Measurements from ENCODE around the gene CHPF2.

Gene CHPF2

GRCh38 chr7:151206914-151207313, 25.4 kb upstream of the CHPF2 start:
- DNase-seq (ENCODE audit: low read depth): no peak

- no peak for DNase-seq (ENCODE audit: low read depth)
Observed at GRCh38 chr7:151207315-151207714, 25.0 kb upstream of the CHPF2 start.

DNA sequence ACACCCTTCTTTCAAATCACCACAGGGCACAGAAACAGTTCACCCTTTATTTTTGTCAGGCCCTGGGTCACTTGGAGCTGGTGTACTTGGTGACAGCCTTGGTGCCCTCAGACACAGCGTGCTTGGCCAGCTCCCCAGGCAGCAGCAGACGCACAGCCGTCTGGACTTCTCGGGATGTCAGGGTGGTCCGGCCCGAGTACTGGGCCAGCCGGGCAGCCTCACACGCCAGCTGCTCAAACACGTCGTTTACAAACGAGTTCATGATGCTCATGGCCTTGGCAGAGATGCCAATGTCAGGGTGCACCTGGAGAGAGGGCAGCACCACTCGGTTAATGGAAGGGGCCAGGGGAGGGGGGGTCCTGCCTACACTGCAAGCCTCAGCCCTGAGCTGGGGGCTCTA, 24.5 kb upstream of the CHPF2 start:
- DNase-seq (ENCODE audit: low read depth): no peak

DNA sequence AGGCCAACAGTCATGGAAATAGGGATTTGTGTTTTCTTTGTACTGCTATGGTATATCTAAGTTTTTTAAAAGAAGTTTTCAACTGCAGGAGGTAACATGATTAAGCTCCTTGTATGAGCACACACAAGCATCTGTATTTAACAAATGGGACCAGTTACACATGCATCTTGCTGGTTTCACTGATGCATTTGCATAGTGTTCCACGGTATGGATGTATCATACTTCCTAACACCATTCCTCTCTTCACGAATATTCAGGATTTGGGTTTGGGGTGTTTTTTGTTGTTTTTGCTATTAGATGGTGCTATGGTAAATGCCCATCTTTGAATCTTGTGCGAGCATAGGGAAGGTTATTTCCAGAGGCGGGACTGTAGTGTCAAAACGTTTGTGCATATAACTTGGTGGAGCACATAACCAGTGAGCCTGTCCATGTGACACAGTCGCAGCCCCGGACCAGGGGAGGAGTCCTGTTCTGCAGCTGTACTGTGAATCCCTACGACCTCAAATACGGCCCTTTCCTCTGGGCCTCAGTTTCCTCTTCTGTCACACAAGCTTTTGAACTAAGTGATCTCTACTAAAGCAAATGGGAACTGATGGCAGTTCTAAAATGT, 23.9 kb upstream of the CHPF2 start:
- DNase-seq (ENCODE audit: low read depth): no peak

GRCh38 chr7:151209588-151209987, 22.7 kb upstream of the CHPF2 start:
- no peak for DNase-seq (ENCODE audit: low read depth)

DNA sequence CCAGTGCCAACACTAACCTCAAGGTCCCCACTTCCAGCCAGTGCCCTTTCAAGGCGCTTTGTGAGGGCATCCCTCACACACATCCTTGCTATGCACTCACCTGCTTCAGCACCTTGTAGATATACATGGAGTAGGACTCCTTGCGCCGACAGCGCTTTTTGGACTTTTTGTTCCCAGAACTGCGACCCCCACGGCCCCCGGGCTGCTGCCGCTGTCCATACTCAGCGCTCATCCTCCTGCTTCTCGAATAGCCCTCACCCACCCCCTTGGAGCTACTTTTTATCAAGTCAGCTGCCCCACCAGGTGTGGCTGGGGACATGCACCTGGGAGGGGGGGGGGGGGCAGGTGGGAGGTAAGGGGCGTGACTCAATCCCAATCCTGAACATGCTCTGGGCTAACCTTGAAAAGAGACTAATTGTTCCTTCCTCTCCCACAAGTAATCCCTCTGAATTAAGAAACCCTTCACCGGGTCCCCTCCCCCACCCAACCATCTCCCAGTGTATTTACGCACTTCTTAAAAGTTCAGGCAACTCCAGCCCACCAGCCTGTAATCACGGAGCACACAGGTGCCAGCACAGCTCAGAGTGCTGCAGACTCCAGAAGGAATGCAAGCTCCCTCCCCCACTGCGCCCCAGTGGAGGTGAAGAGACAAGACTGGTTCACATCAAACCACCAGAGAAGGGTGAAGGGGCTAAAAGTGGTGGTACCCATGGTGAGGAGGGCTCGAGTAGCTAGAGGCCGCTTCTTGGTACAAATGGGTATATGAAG, 22.0 kb upstream of the CHPF2 start, which contains the start of gene H2BK1:
H2BK1 (minus strand) TSS at position 402 of the 768 bp plus-strand sequence; CDS start at position 232, 170 bp downstream.
- DNase-seq (ENCODE audit: low read depth): no peak

DNA sequence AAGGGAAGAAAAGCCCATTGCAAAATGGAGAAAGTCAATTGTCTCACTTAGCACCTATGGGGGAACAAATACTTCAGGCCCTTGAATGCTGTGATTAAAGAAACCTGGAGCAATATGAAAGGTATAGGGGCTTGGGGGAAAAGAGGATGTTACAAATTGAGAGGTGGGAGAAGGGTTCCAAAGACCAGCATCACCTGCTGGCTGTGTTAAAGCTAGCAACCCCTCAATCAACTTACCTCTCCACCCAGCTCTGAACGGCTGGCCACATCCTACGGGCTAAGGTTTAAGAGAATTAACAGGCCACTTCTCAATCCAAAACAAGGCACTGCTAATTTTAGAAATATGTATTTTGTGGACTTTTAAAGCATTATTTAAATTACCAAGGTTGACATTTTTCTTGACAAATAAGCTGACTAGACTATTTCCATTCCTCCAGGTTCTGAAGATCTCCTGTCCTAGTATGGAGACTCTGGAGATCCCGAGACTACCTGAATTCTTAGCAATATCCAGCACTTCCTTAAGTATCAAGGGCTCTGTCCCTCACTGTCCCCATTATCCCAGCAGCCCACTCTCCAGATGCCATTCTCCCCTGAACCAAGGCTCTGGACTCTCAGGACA, 21.0 kb upstream of the CHPF2 start:
- DNase-seq (ENCODE audit: low read depth): no peak

DNA sequence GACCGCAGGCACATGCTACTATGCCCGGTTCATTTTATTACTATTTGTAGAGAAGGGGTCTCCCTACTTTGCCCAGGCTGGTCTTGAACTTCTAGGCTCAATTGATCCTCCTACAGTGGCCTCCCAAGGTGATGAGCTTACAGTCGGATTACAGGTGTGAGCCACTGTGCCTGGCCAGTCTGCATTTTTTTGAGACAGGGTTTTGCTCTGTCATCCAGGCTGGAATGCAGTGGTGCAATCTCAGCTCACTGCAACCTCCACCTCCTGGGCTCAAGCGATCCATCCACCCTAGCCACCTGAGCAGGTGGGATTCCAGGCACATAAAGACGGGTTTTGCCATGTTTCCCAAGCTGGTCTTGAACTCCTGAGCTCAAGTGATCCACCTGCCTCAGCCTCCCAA, 19.7 kb upstream of the CHPF2 start:
- DNase-seq (ENCODE audit: low read depth): no peak

GRCh38 chr7:151213826-151214225, 18.5 kb upstream of the CHPF2 start:
- DNase-seq (ENCODE audit: low read depth): no peak

GRCh38 chr7:151215396-151215795, 16.9 kb upstream of the CHPF2 start:
- no peak for DNase-seq (ENCODE audit: low read depth)

GRCh38 chr7:151218170-151218569, 14.1 kb upstream of the CHPF2 start:
- no peak for DNase-seq (ENCODE audit: low read depth)

GRCh38 chr7:151223728-151224127, 8.6 kb upstream of the CHPF2 start:
- no peak for DNase-seq (ENCODE audit: low read depth)

- no peak for DNase-seq (ENCODE audit: low read depth)
Observed at GRCh38 chr7:151225948-151226510, 6.3 kb upstream of the CHPF2 start.

DNA sequence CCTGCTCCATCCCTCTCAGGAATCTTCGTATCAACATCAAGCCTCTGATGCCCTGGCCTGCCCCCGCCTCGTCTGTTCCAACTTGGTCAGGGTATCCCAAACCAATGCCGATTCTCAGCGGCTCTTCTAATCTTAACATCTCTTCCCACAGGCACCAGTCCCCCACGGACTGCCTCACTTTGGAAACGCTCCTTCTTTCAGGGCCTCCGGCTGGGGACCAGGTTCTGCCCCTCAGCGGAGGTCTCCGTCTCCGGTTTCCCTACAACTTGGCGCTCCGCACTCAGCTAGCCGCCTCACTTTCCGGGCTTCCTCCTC, 5.8 kb upstream of the CHPF2 start:
- DNase-seq (ENCODE audit: low read depth): no peak

DNA sequence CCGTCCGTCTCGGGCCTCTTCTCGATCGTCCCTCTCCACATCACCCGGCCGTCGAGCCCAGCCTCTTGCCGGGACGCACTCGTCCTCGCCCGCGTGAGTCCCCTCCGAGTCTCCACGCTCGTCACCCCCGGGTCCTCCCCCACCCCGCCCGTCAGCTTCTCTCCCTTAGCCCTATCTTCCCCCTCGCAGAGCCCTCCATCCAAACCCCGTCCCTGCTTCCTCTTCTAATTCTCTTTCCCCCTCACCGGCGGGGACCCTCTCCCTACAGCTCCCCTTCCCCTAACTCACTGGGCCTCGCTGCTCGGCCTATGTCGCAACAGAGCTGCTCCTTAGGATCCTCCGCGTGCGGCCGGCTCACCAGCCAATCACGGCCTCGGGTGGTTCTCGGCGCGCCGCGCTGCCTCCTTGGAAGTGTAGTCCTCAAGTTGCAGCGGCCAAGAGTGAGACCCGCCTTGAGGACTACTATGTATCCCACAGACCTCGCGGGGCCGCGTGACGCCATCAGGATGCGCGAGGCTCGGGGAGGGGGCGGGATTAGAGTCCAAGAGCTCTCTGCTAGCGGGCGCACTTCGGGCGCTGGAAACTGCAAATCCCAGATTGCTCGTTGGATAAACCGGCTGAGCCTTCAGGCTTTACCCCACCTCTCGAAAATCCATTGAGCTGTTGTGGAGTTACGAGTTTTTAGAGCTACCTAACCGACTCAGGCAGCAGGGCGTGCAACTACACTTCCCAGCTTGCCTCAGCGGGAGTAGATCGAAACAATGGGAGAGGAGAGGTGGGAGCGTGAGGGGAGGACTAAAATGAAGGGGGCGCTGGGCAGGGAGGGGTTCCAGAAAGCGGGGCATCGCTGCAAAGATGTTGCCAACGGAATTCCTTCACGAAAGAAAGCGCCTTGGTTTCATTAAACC, 5.2 kb upstream of the CHPF2 start, which contains the start of gene ABCF2:
ABCF2 (minus strand) TSS at position 331 of the 908 bp plus-strand sequence. CDS start 747 bp downstream, outside the sequence.
- DNase-seq (ENCODE audit: low read depth): peak; percentile 97

DNA sequence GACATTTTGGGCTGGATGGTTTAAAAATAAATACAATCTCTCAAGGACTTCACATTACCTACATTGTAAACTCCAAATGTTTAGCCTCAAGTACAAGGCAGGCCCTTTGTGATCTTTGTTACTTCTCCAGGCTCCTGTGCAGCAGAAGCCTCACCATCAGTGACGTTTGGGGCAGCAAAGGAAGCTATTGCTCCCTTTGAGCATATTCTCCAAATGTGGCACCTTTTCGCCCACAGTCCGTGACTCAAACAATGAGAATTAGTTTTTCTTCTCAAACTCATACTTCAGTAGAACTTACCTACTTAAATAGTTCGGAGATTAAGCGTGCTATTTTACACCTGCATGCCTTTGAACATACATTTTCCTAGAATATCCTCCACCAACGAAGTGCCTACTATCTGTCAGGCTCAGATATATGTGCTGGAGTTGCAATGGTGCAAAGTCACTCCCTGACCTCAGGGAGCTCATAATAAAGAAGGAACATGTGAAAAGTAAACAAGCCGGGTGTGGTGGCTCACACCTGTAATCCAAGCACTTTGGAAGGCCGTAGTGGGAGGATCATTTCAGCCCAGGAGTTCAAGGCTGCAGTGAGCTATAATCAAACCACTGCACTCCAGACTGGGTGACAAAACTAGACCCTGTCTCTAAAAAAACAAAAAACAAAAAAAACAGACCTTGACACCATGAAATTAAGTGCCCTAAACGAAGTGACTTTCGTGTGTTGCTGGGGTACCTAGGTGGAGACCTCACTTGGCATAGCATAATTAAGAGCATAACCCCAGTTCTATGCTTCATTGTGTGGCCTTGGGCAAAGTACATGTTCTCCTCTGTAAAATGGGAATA, 4.0 kb upstream of the CHPF2 start:
- no peak for DNase-seq (ENCODE audit: low read depth)

GRCh38 chr7:151229249-151229648, 3.0 kb upstream of the CHPF2 start:
- DNase-seq (ENCODE audit: low read depth): no peak

- DNase-seq (ENCODE audit: low read depth): no peak
Observed at GRCh38 chr7:151231080-151231479, 1.2 kb upstream of the CHPF2 start.

DNA sequence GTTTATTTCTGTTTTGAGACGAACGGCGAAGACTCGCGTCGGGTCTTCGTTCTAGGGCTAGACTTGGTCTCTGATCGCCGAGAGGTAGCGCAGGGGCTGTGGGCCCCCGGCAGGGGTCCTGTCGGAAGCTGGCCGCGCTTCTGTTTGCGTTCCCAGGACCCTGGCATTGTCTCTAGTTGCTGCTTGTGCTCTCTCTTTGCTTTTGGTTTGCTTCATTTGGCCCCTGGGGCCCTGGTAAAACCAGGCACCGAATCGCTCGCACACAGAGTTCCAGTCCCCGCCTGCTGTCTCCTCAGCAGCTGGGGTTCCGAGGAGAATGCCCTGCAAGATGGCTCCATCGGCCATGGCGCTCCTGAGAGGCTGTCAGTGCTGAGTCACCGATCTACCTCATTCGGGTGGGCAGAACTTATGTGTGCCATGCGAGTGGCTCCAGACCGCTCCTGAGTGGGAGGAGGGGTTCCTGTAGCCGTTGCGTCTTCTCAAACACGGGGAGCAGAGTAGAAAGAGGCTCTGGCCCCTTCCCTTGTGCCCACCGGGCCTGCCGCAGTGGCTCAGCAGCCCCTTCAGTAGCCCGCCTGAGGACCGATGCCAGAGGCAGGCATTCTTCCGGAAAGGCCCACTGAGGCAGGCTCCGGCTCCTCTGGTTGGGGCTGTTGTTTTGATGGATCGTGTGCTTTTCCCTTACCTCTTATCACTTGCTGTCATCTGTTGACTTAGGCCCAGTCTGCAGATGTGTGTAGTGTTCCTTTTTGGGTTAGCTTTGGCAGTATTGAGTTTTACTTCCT, 826 bp downstream of the CHPF2 start:
- peak; percentile 67 for DNase-seq (ENCODE audit: low read depth)

DNA sequence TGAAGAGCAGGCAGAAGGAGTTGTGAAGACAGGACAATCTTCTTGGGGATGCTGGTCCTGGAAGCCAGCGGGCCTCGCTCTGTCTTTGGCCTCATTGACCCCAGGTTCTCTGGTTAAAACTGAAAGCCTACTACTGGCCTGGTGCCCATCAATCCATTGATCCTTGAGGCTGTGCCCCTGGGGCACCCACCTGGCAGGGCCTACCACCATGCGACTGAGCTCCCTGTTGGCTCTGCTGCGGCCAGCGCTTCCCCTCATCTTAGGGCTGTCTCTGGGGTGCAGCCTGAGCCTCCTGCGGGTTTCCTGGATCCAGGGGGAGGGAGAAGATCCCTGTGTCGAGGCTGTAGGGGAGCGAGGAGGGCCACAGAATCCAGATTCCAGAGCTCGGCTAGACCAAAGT, 1.5 kb downstream of the CHPF2 start:
- DNase-seq (ENCODE audit: low read depth): no peak

All from activated T-helper 9 cell treated with anti-CD3 and anti-CD28 coated beads, Interleukin-2, amount 50 U/mL, for 16 hours (primary cell).